Measurements from ENCODE around the gene PCMTD2. TPM values are rescaled to one million over a fixed set of nuclear protein-coding genes. Genes with fewer than 3 reads are reported as not detected.

The PCMTD2 gene
- total and polyA plus RNA-seq, 2 of the 13 experiments (the other 11 are each of a cell fraction or from before 2014, with no cell fraction given) = 47.0 to 76.9 TPM

- TF ChIP-seq HINFP (CRISPR knock-in tag; IDR thresholded peaks at IDR 0.05; ENCODE audit: low read depth) (no peak), KLF15 (CRISPR knock-in tag; IDR thresholded peaks at IDR 0.05; ENCODE audit: borderline replicate concordance) (no peak), ZNF20 (CRISPR knock-in tag; IDR thresholded peaks at IDR 0.05) (no peak), SRSF1 (optimal IDR thresholded peaks at IDR 0.05; ENCODE audit: low read depth, low read length) (no peak), REXO4 (CRISPR knock-in tag; IDR thresholded peaks at IDR 0.05; ENCODE audit: borderline replicate concordance) (no peak), ZNF768 (CRISPR knock-in tag; IDR thresholded peaks at IDR 0.05) (no peak), TAF1 (CRISPR knock-in tag; IDR thresholded peaks at IDR 0.05) (no peak), ATAD3A (CRISPR knock-in tag; IDR thresholded peaks at IDR 0.05) (no peak), ZNF597 (CRISPR knock-in tag; IDR thresholded peaks at IDR 0.05) (no peak), NCOA1 (CRISPR knock-in tag; IDR thresholded peaks at IDR 0.05) (no peak)
- TF ChIP-seq, protein P1, sequence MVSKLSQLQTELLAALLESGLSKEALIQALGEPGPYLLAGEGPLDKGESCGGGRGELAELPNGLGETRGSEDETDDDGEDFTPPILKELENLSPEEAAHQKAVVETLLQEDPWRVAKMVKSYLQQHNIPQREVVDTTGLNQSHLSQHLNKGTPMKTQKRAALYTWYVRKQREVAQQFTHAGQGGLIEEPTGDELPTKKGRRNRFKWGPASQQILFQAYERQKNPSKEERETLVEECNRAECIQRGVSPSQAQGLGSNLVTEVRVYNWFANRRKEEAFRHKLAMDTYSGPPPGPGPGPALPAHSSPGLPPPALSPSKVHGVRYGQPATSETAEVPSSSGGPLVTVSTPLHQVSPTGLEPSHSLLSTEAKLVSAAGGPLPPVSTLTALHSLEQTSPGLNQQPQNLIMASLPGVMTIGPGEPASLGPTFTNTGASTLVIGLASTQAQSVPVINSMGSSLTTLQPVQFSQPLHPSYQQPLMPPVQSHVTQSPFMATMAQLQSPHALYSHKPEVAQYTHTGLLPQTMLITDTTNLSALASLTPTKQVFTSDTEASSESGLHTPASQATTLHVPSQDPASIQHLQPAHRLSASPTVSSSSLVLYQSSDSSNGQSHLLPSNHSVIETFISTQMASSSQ (IDR thresholded peaks at IDR 0.05; ENCODE audit: low read depth) = no peak
- TF ChIP-seq, protein P1 (CRISPR knock-in tag; IDR thresholded peaks at IDR 0.05; ENCODE audit: borderline replicate concordance) = no peak
- TF ChIP-seq, protein P2, sequence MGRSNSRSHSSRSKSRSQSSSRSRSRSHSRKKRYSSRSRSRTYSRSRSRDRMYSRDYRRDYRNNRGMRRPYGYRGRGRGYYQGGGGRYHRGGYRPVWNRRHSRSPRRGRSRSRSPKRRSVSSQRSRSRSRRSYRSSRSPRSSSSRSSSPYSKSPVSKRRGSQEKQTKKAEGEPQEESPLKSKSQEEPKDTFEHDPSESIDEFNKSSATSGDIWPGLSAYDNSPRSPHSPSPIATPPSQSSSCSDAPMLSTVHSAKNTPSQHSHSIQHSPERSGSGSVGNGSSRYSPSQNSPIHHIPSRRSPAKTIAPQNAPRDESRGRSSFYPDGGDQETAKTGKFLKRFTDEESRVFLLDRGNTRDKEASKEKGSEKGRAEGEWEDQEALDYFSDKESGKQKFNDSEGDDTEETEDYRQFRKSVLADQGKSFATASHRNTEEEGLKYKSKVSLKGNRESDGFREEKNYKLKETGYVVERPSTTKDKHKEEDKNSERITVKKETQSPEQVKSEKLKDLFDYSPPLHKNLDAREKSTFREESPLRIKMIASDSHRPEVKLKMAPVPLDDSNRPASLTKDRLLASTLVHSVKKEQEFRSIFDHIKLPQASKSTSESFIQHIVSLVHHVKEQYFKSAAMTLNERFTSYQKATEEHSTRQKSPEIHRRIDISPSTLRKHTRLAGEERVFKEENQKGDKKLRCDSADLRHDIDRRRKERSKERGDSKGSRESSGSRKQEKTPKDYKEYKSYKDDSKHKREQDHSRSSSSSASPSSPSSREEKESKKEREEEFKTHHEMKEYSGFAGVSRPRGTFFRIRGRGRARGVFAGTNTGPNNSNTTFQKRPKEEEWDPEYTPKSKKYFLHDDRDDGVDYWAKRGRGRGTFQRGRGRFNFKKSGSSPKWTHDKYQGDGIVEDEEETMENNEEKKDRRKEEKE (IDR thresholded peaks at IDR 0.05) = no peak
- TF ChIP-seq, protein P3, sequence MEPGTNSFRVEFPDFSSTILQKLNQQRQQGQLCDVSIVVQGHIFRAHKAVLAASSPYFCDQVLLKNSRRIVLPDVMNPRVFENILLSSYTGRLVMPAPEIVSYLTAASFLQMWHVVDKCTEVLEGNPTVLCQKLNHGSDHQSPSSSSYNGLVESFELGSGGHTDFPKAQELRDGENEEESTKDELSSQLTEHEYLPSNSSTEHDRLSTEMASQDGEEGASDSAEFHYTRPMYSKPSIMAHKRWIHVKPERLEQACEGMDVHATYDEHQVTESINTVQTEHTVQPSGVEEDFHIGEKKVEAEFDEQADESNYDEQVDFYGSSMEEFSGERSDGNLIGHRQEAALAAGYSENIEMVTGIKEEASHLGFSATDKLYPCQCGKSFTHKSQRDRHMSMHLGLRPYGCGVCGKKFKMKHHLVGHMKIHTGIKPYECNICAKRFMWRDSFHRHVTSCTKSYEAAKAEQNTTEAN (CRISPR knock-in tag; conservative IDR thresholded peaks at IDR 0.05) = 0 out of 2 replicates have a peak, but pooled peaks have one; percentile 43
- TF ChIP-seq, protein P4, sequence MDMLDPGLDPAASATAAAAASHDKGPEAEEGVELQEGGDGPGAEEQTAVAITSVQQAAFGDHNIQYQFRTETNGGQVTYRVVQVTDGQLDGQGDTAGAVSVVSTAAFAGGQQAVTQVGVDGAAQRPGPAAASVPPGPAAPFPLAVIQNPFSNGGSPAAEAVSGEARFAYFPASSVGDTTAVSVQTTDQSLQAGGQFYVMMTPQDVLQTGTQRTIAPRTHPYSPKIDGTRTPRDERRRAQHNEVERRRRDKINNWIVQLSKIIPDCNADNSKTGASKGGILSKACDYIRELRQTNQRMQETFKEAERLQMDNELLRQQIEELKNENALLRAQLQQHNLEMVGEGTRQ (IDR thresholded peaks at IDR 0.05; ENCODE audit: low read depth, low read length) = no peak
- TF ChIP-seq, protein P4 (CRISPR knock-in tag; IDR thresholded peaks at IDR 0.05; ENCODE audit: borderline replicate concordance) = 0 out of 2 replicates have a peak, but pooled peaks have one; percentile 30
Observed at GRCh38 chr20:64220891-64221527, 34.5 kb upstream of the PCMTD2 start (continued).
